Tibial artery (tissue), 4 donors: ENCODE measurements around the gene NEK11.

Experiments used
- DNase-seq, 2 donors: peaks; one replicate each; pipeline ENCODE4 v3.0.0-alpha.2; 2019
- H3K27ac ChIP-seq, 2 donors: fragments of 200-600 bp; sonication (generic) in 1 of 2; 1 replicate in 1 of 2; 2 replicates in 1 of 2; pipeline ENCODE4 v1.5.1; 2018 to 2019; ENCODE audit warnings: mild to moderate bottlenecking in 1 of 2
- H3K27me3 ChIP-seq, 2 donors: fragments of 200-600 bp; sonication (generic) in 1 of 2; one replicate each; pipeline versions ENCODE4 v1.5.1 to v1.6.0; 2016 to 2019
- H3K36me3 ChIP-seq, 3 donors: fragments of 200-600 bp; sonication (generic) in 2 of 3; one replicate each; pipeline ENCODE4 v1.5.1; 2016 to 2019; ENCODE audit warnings: mild to moderate bottlenecking in 2 of 3
- H3K4me1 ChIP-seq, 4 donors: fragments of 200-600 bp; sonication (generic) in 2 of 4; 1 replicate in 3 of 4; 2 replicates in 1 of 4; pipeline ENCODE4 v1.5.1; 2016 to 2019
- H3K4me3 ChIP-seq, 2 donors: fragments of 200-600 bp; sonication (generic) in 1 of 2; 1 replicate in 1 of 2; 2 replicates in 1 of 2; pipeline ENCODE4 v1.5.1; 2018 to 2019; ENCODE audit warnings: mild to moderate bottlenecking in 2 of 2
- H3K9me3 ChIP-seq, 3 donors: fragments of 200-600 bp; sonication (generic) in 1 of 3; one replicate each; pipeline ENCODE4 v1.5.1; 2016 to 2019
- CTCF ChIP-seq, 2 experiments: fragments of 200-600 bp in 1 of 2; fragments of 450-650 bp in 1 of 2; IDR thresholded peaks; one replicate each; pipeline ENCODE4 v1.5.1; 2017 to 2019; ENCODE audit warnings: antibody characterized with exemption in 2 of 2, mild to moderate bottlenecking in 1 of 2, moderate library complexity in 1 of 2
- intact Hi-C: fragments of 100-400 bp; cut with DNase I; formaldehyde crosslinking; loops from one replicate; pipeline ENCODE4 v1.15.0; 2023; ENCODE audit warnings: low total_unique reads

Gene NEK11

GRCh38 chr3:131250466-131250865, 223.8 kb downstream of the NEK11 start:
- H3K36me3 ChIP-seq = no peaks in the 10 kb centered on the region
- H3K4me1 ChIP-seq = no peaks in the 10 kb centered on the region
- H3K27me3 ChIP-seq = no peaks in the 10 kb centered on the region
- no peak for DNase-seq
- intact Hi-C loops = no loop called here
- H3K27ac ChIP-seq = no peak overlapping the region
- no peak for TF ChIP-seq CTCF (IDR thresholded peaks at IDR 0.05)
- no peaks in the 10 kb centered on the region for H3K9me3 ChIP-seq
- H3K4me3 ChIP-seq = no peak overlapping the region

- intact Hi-C loops = no loop called here
- TF ChIP-seq CTCF (IDR thresholded peaks at IDR 0.05) = no peak
- Histone ChIP-seq H3K4me3 (no peak overlapping the region), H3K4me1 (no peaks in the 10 kb centered on the region), H3K27me3 (no peaks in the 10 kb centered on the region), H3K27ac (no peak overlapping the region), H3K9me3 (peaks cover 0 to 8% (median 0%) of the 10 kb centered on the region in 3 donors), H3K36me3 (no peaks in the 10 kb centered on the region)
- DNase-seq = no peak
These were observed 233.8 kb downstream of the NEK11 start for GRCh38 chr3:131260525-131260924.

DNA sequence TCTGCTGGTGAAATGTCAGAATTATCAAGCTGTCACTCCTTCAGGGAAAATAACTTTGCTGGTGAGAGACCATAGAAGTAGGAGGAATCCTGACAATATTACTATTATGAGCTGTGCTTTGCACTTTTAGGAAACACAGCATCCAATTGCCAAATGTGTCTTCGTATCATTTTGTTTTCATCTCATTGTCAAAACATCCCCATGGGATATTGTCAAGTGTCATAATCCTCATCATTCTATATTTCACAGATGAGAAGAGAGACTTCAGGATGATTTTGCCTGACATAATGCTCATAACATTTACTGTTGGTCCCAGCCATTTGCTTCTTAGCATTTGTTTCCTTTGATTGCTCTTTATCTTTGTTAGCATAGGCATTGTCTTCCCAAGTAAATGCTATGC, 234.4 kb downstream of the NEK11 start:
- peaks cover 0 to 8% (median 0%) of the 10 kb centered on the region in 3 donors for H3K9me3 ChIP-seq

GRCh38 chr3:131275556-131275955, 248.9 kb downstream of the NEK11 start:
- no peak for TF ChIP-seq CTCF (IDR thresholded peaks at IDR 0.05)
- no peaks in the 10 kb centered on the region for H3K27me3 ChIP-seq
- no peaks in the 10 kb centered on the region for H3K9me3 ChIP-seq
- no peak for DNase-seq
- no peaks in the 10 kb centered on the region for H3K36me3 ChIP-seq
- H3K27ac ChIP-seq = no peak overlapping the region
- intact Hi-C loops = no loop called here
- no peak overlapping the region for H3K4me3 ChIP-seq
- peaks cover 0 to 3% (median 0%) of the 10 kb centered on the region in 4 donors for H3K4me1 ChIP-seq

More for the DNA sequence above, 234.4 kb downstream of the NEK11 start:
- no peak for TF ChIP-seq CTCF (IDR thresholded peaks at IDR 0.05)
- Histone ChIP-seq H3K4me1 (no peaks in the 10 kb centered on the region), H3K27me3 (no peaks in the 10 kb centered on the region), H3K4me3 (no peak overlapping the region), H3K36me3 (no peaks in the 10 kb centered on the region), H3K27ac (no peak overlapping the region)
- intact Hi-C loops = no loop called here
- DNase-seq = no peak

DNA sequence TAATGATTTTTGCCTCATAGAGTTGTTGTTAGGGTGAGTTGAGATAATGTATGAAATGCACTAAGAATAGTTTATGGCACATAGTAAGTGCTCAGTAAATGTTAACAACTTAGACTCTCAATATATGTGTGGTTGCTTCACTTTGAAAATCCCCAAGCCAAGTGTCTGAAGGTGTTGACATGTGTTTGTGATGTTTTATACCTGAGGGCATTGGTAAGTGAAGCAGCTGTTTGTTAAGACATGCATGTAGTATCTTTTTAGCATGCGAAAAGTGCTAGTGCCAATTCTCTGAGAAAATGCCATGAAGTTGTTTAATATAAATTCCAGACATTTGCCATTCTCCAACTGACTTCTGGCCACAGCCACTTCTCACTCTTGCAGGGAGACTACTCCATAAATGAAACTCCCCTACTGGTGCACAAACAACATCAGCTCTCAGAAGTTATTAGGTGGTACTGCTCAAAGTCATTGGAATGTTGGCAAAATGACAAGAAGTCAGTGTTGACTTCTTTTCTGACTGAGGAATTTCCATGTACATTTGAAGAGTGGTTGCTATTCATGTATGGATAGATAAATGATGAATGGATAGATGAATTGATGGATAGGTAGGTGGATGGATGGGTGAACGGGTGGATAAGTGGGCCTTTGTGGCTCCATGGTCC, 251.3 kb downstream of the NEK11 start:
- intact Hi-C loops = no loop called here
- Histone ChIP-seq H3K27me3 (no peaks in the 10 kb centered on the region), H3K4me1 (peaks cover 0 to 3% (median 1%) of the 10 kb centered on the region in 4 donors), H3K27ac (no peak overlapping the region), H3K9me3 (no peaks in the 10 kb centered on the region), H3K36me3 (no peaks in the 10 kb centered on the region), H3K4me3 (no peak overlapping the region)
- no peak for DNase-seq
- no peak for TF ChIP-seq CTCF (IDR thresholded peaks at IDR 0.05)
